Measurements from ENCODE around the gene TUBB2B. TPM values are rescaled to one million over a fixed set of nuclear protein-coding genes. Genes with fewer than 3 reads are reported as not detected.

Gene TUBB2B
- total and polyA plus RNA-seq, 9 of the 15 experiments (the other 6 are each of a cell fraction or from before 2014, with no cell fraction given) = 0.11 to 9.7 (median 4.6) TPM

- TF ChIP-seq CHD7 (IDR thresholded peaks at IDR 0.05; ENCODE audit: low read depth, low read length) (no peak), E2F5 (CRISPR knock-in tag; IDR thresholded peaks at IDR 0.05) (no peak), SNAPC5 (CRISPR knock-in tag; IDR thresholded peaks at IDR 0.05) (no peak), NFIX (CRISPR knock-in tag; IDR thresholded peaks at IDR 0.05; ENCODE audit: low read depth) (no peak), RBM34 (IDR thresholded peaks at IDR 0.05; ENCODE audit: borderline replicate concordance, insufficient read depth, low read length) (no peak), BRF2 (IDR thresholded peaks at IDR 0.05; ENCODE audit: borderline replicate concordance, insufficient read depth, insufficient read length) (no peak), ZNF175 (CRISPR knock-in tag; IDR thresholded peaks at IDR 0.05; ENCODE audit: low read depth) (no peak), THRB (CRISPR knock-in tag; conservative IDR thresholded peaks at IDR 0.05) (no peak), RHOXF2B (CRISPR knock-in tag; conservative IDR thresholded peaks at IDR 0.05) (no peak), ZNF41 (CRISPR knock-in tag; conservative IDR thresholded peaks at IDR 0.05) (peak; percentile 53; the same call in 1 of the 2 replicates), SIN3B (IDR thresholded peaks at IDR 0.05; ENCODE audit: low read depth) (no peak)
Observed at GRCh38 chr6:3209114-3210023, 18.1 kb downstream of the TUBB2B start (continued).
